Tongue (tissue), 2 donors: ENCODE data around the gene PXN. TPM values are rescaled to one million over a fixed set of nuclear protein-coding genes. Genes with fewer than 3 reads are reported as not detected.
"Not testable (repeated sequence)": the region's sequence is repeated elsewhere in the genome, so short reads cannot be mapped to it uniquely, and the experiment has no call there.

ENCODE experiments used
- DNase-seq: peaks from one replicate; pipeline ENCODE4 v3.0.0-alpha.2; 2015
- total RNA-seq: library from RNA; depleted of rRNA; stranded (reverse); fragments of >200 nt; gene quantifications from one replicate; pipeline ENCODE4 v1.2.3, GENCODE V29; 2014

PXN gene
- total RNA-seq, 1 donor from 2014 or later = 59.2 TPM

- DNase-seq = no peak
Measured at GRCh38 chr12:120225852-120226640, 39.5 kb downstream of the PXN start.

GRCh38 chr12:120225200-120225558, 40.4 kb downstream of the PXN start:
- DNase-seq = no peak

- peak; percentile 60 for DNase-seq
Measured at GRCh38 chr12:120224304-120225199, 41.0 kb downstream of the PXN start.

GRCh38 chr12:120223458-120224303, 41.8 kb downstream of the PXN start:
- DNase-seq = no peak

- DNase-seq = no peak
Measured at GRCh38 chr12:120222288-120222832, 43.2 kb downstream of the PXN start.

GRCh38 chr12:120221576-120221900, 44.0 kb downstream of the PXN start:
- DNase-seq = no peak

GRCh38 chr12:120220838-120221575, 44.5 kb downstream of the PXN start:
- DNase-seq = no peak

- no peak for DNase-seq
Measured at GRCh38 chr12:120218680-120219606, 46.6 kb downstream of the PXN start.

GRCh38 chr12:120216742-120217605, 48.6 kb downstream of the PXN start:
- no peak for DNase-seq

- DNase-seq = no peak
Measured at GRCh38 chr12:120215766-120216735, 49.5 kb downstream of the PXN start.

GRCh38 chr12:120215357-120215735, 50.2 kb downstream of the PXN start:
- no peak for DNase-seq

- no peak for DNase-seq
Measured at GRCh38 chr12:120214626-120215356, 50.7 kb downstream of the PXN start.

GRCh38 chr12:120213758-120214157, 51.8 kb downstream of the PXN start:
- DNase-seq = no peak

- DNase-seq = not testable (repeated sequence)
Measured at GRCh38 chr12:120213182-120213581, 52.3 kb downstream of the PXN start.

- DNase-seq = no peak
Measured at GRCh38 chr12:120212301-120212700, 53.2 kb downstream of the PXN start.

GRCh38 chr12:120211904-120212283, 53.6 kb downstream of the PXN start:
- no peak for DNase-seq

GRCh38 chr12:120211243-120211903, 54.2 kb downstream of the PXN start:
- no peak for DNase-seq
